ENCODE results near the gene RPL35. TPM values are rescaled to one million over a fixed set of nuclear protein-coding genes. Genes with fewer than 3 reads are reported as not detected.
A peak's percentile ranks its signal among the peaks of the same experiment; 100 is the strongest.

The RPL35 gene
- total RNA-seq, 1 donor from 2014 or later: 794 TPM

DNA sequence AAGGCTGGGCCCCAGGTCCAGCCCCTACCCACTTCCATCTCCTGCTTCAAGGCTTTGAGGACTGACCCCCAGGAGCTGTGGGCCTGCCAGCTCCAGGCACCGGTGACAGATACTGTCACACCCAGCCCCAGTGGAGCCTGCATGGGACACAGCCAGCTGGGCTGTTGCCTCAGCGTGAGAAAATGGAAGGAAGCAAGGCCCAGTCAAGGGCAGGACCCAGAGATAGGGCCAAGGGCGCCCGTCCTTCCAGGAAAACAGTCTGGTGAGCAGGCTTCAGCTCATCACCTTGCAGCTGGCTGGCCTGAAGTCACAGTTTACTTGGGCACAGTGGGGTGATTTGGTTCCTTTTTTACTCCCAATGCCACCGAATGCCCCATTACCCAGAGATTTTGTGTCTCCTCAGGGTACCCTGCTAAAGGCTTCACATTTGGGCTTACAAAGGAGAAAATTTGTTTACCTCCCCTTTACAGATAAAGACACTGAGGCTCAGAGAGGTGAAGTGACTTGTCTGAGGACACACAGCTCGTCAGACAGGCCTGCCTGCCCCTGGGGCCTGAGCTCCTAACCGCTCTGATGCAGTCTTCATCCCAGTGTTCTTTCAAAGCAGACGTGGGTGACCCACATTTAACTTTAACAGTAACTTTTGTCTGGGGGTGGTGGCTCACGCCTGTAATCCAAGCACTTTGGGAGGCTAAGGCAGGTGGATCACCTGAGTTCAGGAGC lies 30.0 kb downstream of the RPL35 start:
- DNase-seq: no peak
- peaks cover 17% of the 10 kb centered on the region for H3K4me1 ChIP-seq

DNA sequence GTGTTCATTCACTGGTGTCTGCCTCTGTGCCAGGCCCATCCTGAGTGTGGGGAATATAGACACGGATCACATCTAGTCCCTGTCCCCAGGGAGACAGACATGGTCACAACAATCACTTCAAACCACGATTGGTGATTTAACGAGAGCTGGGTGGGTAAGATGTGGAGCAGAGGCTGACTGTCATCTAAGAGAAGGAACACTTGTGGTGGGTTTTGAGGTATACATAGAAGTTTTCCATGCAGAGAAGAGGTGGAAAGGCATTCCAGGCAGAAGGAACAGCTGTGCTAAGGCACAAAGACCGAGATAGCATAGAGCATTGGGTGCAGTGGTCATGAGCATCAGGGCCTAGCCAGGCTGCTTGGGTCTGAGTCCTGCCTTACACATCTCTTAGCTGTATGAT lies 31.2 kb downstream of the RPL35 start:
- Histone ChIP-seq H3K36me3 (no peaks in the 10 kb centered on the region), H3K27me3 (no peaks in the 10 kb centered on the region), H3K27ac (no peak overlapping the region), H3K9me3 (no peaks in the 10 kb centered on the region), H3K4me1 (peaks cover 17% of the 10 kb centered on the region), H3K4me3 (no peak overlapping the region)
- intact Hi-C loops (cut with DNase I): no loop called here
- TF ChIP-seq, protein P1, sequence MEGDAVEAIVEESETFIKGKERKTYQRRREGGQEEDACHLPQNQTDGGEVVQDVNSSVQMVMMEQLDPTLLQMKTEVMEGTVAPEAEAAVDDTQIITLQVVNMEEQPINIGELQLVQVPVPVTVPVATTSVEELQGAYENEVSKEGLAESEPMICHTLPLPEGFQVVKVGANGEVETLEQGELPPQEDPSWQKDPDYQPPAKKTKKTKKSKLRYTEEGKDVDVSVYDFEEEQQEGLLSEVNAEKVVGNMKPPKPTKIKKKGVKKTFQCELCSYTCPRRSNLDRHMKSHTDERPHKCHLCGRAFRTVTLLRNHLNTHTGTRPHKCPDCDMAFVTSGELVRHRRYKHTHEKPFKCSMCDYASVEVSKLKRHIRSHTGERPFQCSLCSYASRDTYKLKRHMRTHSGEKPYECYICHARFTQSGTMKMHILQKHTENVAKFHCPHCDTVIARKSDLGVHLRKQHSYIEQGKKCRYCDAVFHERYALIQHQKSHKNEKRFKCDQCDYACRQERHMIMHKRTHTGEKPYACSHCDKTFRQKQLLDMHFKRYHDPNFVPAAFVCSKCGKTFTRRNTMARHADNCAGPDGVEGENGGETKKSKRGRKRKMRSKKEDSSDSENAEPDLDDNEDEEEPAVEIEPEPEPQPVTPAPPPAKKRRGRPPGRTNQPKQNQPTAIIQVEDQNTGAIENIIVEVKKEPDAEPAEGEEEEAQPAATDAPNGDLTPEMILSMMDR (IDR thresholded peaks at IDR 0.05): no peak
- no peak for DNase-seq
- ATAC-seq: no peak

More for the DNA sequence above, 30.0 kb downstream of the RPL35 start:
- no peak overlapping the region for H3K4me3 ChIP-seq
- H3K27ac ChIP-seq: no peak overlapping the region
- no peaks in the 10 kb centered on the region for H3K36me3 ChIP-seq
- ATAC-seq: peak; percentile 51
- TF ChIP-seq, protein P1 (IDR thresholded peaks at IDR 0.05): no peak
- no peaks in the 10 kb centered on the region for H3K9me3 ChIP-seq
- intact Hi-C loops (cut with DNase I): no loop called here
- no peaks in the 10 kb centered on the region for H3K27me3 ChIP-seq

DNA sequence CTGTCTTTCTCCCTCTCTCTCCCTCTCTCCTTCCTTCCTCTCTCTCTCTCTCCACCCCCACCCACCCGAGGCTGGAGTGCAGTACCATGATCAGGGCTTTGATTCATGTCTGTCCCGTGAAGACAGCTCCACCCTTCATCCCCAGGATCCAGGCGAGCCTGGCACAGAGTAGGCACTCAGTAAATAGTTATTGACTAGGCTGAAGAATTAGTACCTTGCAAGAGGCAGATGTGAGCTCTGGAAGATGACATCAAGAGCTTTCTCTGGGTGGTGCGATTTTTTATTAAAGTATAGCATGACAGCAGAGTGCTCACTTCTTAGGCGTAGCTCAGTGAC lies 32.5 kb downstream of the RPL35 start:
- intact Hi-C loops (cut with DNase I): no loop called here
- DNase-seq (no peak), ATAC-seq (no peak)
- Histone ChIP-seq H3K9me3 (no peaks in the 10 kb centered on the region), H3K27ac (no peak overlapping the region), H3K4me1 (peaks cover 8% of the 10 kb centered on the region), H3K27me3 (no peaks in the 10 kb centered on the region), H3K36me3 (no peaks in the 10 kb centered on the region), H3K4me3 (no peak overlapping the region)
- TF ChIP-seq, protein P1 (IDR thresholded peaks at IDR 0.05): no peak

DNA sequence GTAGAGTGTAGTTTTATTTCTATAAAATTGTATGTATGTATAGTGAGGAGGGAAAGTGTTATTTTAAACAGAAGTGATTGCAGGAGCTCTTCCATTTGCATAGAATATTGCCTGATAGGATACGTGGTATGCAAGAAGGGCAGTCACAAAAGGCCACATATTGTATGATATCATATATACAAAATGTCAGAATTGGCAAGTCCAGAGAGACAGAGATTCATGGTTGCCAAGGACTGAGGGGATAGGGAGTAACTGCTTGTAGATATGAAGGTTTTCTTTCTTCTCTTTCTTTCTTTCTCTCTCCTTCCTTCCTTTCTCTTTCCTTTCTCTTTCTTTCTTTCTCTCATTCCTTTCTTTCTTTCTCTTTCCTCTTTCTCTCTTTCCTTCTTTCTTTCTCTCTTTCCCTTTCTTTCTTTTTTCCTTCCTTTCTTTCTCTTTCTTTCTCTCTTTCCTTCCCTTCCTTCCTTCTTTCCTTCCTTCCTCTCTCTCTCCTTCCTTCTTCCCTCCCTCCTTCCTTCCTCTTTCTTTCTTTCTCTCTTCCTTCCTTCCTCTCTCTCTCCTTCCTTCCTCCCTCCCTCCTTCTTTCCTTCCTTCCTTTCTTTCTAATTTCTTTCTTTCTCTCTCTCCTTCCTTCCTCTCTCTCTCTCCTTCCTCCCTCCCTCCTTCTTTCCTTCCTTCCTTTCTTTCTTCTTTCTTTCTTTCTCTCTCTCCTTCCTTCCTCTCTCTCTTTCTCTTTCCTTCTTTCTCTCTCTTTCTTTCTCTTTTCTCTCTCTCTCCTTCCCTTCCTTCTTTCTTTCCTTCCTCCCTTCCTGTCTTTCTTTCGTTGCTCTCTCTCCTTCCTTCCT lies 33.0 kb downstream of the RPL35 start:
- Histone ChIP-seq H3K9me3 (no peaks in the 10 kb centered on the region), H3K27ac (no peak overlapping the region), H3K27me3 (no peaks in the 10 kb centered on the region), H3K4me3 (no peak overlapping the region), H3K4me1 (peaks cover 8% of the 10 kb centered on the region), H3K36me3 (no peaks in the 10 kb centered on the region)
- ATAC-seq: no peak
- TF ChIP-seq, protein P1 (IDR thresholded peaks at IDR 0.05): no peak
- intact Hi-C loops (cut with DNase I): no loop called here
- DNase-seq: no peak

DNA sequence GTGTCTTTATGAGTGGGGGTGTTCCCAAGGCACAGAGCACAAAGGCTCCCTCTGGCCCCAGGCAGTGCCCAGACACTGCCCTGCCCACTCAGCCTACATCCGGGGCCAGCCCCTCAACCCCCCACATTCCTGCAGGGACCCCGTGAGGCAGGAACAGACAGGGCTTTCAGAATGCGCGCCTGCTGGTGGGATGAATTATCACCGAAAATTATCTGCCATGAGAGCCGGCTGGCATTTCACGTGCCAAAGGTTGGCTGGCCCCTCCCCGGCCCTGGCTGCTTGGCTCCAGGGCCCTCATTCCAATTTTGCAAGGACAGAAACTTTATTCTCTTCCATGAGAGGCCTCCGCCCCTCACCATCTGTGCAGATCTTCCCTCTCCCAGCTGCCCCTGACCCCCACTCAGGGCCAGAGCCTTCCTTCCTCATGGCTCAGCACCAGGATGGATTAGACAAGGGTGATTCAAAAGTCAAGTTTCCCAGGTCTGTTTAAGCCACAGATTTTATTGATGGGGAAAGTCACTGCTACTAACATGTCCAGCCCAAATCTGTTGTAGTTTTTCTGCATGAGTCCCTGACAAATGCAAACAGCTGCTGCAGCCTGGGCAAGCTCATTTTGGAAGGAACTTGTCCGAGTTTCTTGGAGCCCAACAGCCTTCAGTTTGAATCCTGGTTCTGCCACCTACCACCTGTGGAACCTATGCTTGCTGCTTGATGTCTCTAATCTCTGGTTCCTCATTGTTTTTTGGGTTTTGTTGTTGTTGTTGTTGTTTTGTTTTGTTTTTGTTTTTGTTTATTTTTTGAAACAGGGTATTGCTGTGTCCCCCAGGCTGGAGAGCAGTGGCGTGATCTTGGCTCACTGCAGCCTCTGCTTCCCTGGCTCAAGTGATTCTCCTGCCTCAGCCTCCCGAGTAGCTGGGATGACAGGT lies 40.8 kb downstream of the RPL35 start:
- Histone ChIP-seq H3K36me3 (no peaks in the 10 kb centered on the region), H3K9me3 (no peaks in the 10 kb centered on the region), H3K4me3 (no peak overlapping the region), H3K27me3 (no peaks in the 10 kb centered on the region), H3K4me1 (no peaks in the 10 kb centered on the region), H3K27ac (no peak overlapping the region)
- TF ChIP-seq, protein P1 (IDR thresholded peaks at IDR 0.05): no peak
- intact Hi-C loops (cut with DNase I): no loop called here
- ATAC-seq: no peak
- no peak for DNase-seq
